Measurements from ENCODE around the gene CDKAL1.

The CDKAL1 gene

DNA sequence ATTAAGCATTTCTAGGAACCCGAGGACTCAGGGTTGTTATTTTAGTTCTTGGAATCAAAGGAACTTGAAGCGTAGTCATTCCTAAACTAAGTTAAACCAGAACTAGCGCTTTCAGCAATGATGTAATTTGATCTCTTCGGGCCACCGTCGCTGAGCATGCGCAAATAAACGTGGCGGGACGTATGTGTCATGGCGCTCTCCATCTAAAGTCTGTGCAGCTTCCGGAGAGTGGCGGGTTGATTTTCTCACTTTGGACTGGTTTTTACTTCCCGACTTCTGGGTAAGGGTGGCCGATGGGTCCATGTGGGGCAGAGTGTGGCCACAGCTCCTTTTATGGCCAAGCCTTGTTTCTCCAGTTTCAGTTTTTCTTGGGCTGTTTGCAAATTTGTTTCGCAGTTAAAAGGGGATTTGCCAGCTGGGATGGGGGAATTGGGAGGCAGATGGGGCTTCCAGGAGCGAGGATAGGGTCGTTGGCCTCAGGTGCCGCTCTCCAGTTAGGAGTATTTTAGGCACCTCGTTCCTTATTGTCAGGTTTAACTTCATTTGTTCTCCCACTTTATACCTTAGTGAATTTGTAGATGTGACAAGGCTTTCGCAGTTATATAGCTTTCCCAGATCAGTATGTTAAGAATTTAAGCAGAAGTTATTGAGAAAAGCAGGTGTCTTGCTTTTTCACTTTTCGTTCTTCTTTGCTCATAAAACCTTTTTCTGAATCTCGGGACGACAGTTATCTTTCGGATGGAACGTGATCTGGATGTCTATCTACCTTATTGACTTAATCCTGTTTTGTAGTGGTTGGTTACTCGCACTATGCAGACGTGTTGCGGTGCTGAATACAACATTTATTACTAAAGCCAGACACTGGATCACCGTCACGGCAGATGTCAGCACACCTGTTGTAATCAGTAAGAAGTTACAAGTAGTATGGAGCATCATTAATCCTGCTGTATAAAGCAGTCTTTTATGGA is at the start of gene CDKAL1:
CDKAL1 (plus strand) TSS at position 163 of the 968 bp plus-strand sequence. CDS start 11,894 bp downstream, outside the sequence.
- H3K27ac ChIP-seq, result peak within 1 kb of the TSS; percentile 83 to 90

DNA sequence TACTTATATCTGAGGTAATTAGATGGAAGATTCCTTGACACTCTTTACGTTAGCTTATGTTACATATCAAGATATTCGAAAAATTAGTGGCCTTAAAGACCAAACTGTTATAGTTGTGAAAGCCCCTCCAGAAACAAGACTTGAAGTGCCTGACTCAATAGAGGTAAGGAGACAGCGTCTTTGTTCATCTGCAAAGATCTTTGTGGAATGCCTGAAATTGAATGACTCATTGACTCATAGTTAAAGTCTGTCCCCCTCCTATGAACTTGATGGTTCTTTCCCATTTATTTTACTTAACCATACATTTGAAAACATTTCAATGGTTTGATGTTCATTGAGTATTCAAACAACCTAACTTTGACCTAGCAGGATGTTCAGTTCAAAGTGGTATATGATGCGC is 47.6 kb upstream of the CDKAL1 start:
- TF ChIP-seq, protein P1, sequence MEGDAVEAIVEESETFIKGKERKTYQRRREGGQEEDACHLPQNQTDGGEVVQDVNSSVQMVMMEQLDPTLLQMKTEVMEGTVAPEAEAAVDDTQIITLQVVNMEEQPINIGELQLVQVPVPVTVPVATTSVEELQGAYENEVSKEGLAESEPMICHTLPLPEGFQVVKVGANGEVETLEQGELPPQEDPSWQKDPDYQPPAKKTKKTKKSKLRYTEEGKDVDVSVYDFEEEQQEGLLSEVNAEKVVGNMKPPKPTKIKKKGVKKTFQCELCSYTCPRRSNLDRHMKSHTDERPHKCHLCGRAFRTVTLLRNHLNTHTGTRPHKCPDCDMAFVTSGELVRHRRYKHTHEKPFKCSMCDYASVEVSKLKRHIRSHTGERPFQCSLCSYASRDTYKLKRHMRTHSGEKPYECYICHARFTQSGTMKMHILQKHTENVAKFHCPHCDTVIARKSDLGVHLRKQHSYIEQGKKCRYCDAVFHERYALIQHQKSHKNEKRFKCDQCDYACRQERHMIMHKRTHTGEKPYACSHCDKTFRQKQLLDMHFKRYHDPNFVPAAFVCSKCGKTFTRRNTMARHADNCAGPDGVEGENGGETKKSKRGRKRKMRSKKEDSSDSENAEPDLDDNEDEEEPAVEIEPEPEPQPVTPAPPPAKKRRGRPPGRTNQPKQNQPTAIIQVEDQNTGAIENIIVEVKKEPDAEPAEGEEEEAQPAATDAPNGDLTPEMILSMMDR (IDR thresholded peaks at IDR 0.05), result no peak
- no peak for DNase-seq (ENCODE audit: low spot score)
- Histone ChIP-seq H3K4me3 (no peak overlapping the region), H3K27ac (no peak overlapping the region)

More for the DNA sequence above, at the start of gene CDKAL1:
- peak within 1 kb of the TSS; percentile 86 for H3K4me3 ChIP-seq
- TF ChIP-seq, protein P1 (IDR thresholded peaks at IDR 0.05), result no peak
- DNase-seq (ENCODE audit: low spot score), result peak; percentile 89

DNA sequence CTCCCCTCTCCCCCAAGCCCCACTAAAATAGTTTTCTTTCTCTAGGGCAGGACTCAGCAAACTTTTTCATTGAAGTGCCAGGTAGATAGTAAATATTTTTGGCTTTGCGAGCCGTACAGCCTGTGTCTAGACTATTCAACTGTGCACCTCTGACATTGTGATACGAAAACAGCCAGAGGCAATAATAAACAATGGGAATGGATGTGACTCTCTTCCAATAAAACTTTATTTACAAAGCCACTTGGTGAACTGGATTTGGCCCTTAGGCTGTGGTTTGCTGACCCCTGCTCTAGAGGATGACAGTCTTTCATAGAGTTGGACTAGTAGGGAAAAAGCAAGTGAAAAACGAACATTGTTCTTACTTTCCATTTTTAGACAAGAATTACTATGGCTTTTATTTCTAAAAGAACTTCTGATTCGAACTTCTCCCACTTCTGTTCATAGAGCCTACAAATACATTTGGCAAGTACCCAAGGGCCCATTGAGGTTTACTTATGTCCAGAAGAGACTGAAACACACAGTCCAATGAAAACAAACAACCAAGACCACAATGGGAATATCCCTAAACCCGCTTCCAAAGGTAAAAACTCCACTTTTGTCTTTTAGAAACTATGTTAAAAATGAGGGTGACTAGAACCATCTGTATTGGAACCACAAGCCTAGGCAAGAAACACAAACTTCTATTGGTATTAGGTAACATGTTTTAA is 46.4 kb upstream of the CDKAL1 start:
- DNase-seq (ENCODE audit: low spot score), result no peak
- Histone ChIP-seq H3K4me3 (no peak overlapping the region), H3K27ac (no peak overlapping the region)
- TF ChIP-seq, protein P1 (IDR thresholded peaks at IDR 0.05), result no peak

DNA sequence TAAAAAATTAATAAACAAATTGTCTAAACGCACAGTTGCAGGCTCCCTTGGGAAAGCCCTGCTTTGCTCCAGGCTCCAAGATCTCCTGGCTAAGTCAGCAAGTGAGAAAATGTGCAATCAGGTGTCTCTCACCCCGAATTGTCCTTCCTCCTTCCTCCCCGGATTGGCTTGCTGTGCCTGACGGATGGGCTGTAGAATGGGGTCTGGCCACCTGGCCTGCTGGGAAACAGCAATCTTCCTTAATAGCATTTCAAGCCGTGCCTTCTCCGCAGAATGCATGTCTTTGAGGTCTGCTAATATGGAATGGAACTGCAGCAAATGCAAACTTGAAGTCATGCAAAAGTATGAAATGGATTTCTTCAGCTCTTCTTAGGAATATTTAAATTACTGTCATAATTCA is 43.7 kb upstream of the CDKAL1 start:
- TF ChIP-seq, protein P1 (IDR thresholded peaks at IDR 0.05), result no peak
- H3K4me3 ChIP-seq, result no peak overlapping the region
- DNase-seq (ENCODE audit: low spot score), result no peak
- H3K27ac ChIP-seq, result no peak overlapping the region

DNA sequence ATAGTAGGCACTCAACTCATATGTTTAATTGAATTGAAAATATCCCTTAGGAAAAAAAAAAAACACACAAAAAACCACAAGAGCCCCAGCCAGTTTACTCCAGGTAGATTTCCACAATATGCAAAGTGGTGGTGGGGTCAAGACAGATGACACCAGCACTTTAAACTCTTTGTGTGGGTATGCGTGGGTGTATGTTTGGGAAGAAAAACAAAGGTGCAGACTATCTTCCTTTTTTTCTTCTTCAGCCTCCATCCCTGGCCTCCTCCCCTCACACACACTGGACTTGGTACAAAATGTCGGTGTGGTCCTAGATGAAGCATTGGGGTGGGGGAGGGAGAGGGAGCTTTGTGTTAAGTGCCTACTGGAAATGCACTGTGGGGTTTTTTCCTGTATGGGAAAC is 42.2 kb upstream of the CDKAL1 start:
- Histone ChIP-seq H3K4me3 (no peak overlapping the region), H3K27ac (no peak overlapping the region)
- TF ChIP-seq, protein P1 (IDR thresholded peaks at IDR 0.05), result no peak
- DNase-seq (ENCODE audit: low spot score), result no peak

DNA sequence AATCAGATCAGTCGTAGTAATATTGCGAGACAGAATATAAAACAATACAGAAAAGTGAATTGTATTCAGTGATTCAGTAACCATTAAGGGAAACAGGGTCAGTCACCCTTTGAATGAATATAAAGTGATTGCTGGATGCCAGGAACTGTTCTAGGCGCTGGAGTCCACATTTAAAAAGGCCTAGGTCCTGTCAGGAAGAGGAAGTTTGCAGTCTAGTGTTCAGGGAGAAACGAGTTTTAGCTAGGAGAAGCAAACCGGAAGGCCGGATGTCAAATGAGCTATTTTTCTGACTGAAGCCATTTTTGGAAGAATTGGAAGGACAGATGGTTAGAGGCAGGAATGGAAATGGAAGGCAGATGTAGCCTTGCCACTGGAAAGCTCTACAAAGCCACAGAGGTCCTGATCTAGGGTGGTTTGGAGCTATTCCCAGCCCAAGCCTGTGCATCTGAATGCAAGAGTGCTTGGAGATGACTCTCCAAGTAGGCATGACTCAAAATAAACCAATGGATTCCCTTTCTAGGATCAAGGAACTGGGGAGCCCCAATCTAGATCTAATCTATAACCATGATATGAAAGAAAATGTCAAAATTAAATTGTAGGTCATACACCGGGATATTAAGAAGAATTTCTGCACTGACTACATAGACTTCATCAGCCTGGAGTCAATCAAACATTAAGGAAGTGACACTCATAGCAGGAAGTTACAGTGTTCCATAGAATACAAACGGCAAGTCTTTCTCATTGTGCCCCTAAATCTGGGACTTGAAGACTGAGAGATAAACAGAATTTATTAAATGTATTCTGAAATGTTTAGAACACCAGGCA is 36.8 kb upstream of the CDKAL1 start:
- Histone ChIP-seq H3K4me3 (no peak overlapping the region), H3K27ac (peak overlapping the region in 1 of 2 donors; percentile 53)

More for the DNA sequence above, 36.8 kb upstream of the CDKAL1 start:
- no peak for DNase-seq (ENCODE audit: low spot score)
- TF ChIP-seq, protein P1 (IDR thresholded peaks at IDR 0.05), result no peak

Data from coronary artery (tissue), 2 donors.